GM18951 (cell line): Measurements from ENCODE around the gene EIF4G3.
"Not testable (repeated sequence)": the region's sequence is repeated elsewhere in the genome, so short reads cannot be mapped to it uniquely, and the experiment has no call there.

ENCODE experiments used
- POLR2A ChIP-seq: IDR thresholded peaks from 4 replicates; pipeline ENCODE4 v1.6.1; 2011; ENCODE audit warnings: mild to moderate bottlenecking; ENCODE audit not compliant: insufficient read length, insufficient read depth; ENCODE audit errors: extremely low read depth
- in situ Hi-C: fragments of 300-500 bp; cut with MboI; formaldehyde crosslinking; loops from one replicate; pipeline ENCODE4 v1.12.0; 2022; ENCODE audit warnings: low sequenced_read_pairs, mixed read lengths, inconsistent platforms; ENCODE audit not compliant: unreplicated experiment

The EIF4G3 gene

DNA sequence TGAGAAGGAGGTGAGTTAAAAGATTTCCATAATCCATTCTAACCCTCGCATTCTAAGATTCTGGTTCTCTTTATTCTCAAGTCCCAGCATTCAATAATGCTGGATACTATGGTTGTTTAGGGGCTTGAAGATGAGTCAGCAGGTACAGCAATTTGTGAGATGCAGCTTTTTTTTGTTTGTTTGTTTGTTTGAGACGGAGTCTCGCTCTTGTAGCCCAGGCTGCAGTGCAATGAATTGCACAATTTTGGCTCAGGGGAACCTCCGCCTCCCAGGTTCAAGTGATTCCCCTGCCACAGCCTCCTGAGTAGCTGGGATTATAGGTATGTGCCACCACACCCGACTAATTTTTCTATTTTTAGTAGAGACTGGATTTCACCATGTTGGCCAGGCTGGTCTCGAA, 23.3 kb downstream of the EIF4G3 start:
- in situ Hi-C loops, result no loop called here
- no peak for TF ChIP-seq POLR2A

DNA sequence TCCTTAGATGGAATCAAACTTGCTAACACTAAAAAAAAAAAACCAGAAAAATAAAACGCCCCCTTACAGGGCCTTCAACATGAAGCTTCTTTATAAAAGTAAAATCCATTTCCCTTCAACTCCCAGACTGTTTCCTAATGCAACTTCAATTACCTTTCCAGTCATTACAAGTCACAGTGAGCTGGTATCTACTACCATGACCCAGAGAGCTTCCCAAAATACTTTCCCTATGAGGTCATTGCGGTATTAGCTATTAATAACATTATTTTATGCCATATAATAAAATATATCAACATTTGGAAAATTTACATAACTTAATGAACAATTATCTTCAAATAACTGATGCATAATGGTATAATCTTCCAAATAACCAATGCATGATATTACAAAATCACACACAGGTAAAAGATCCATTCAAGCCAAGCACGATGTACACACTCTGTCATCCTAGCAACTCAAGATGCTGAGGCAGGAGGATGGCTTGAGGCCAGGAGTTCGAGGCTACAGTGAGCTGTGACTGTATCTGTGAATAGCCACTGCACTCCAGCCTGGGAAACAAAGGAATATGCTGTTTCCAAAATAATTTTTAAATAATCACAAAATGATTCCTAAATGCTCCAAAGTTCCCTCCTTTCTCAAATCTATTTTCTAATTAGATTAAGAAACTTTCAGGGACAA, 24.1 kb downstream of the EIF4G3 start:
- TF ChIP-seq POLR2A, result no peak
- in situ Hi-C loops, result no loop called here

DNA sequence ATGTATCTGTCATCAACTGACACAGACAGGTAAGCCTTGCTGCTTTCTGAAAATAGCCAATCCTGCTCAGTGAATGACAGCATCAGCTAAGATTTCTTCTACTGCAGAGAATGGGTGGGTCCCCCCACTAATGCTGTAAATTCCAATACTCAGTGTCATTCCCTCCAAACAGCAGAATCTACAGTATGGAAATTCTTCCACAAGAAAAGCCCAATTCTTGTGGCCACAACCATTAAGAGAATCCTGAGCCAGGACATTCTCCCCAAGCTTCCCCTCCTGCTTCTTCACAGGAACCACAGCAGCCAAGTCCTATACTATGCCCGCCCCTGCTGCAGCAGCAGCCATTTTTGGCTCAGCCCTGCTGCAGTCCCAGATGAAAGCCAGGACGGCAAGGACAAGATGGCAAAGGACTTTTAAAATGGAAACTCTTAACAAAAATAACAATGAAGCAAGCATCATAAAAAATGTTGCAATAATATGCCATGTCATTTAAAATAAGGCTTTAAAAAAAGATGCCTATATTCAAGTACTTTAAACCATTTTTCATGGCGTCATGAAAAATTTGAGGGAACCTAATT, 26.8 kb downstream of the EIF4G3 start:
- TF ChIP-seq POLR2A, result no peak

DNA sequence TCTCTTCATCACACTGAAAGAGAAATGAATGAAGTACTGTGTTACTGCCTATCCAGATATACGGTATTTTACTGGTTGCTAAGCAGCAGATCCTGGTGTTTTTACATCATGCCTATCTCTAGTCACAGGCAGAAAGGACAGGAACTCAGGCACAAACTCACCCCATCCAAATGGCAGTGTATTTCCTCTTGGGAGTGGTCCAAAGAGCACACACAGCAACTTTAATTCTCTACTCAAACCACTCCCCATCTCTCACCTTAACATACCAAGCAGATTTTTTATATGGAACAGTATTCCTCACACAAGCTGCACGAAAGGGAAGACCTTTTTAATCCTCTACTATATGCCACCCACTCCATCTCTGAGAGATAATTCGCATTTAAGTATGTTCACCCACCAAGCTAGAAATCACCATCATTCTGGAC, 27.3 kb downstream of the EIF4G3 start:
- in situ Hi-C loops, result no loop called here
- TF ChIP-seq POLR2A, result no peak

More for the DNA sequence above, 26.8 kb downstream of the EIF4G3 start:
- in situ Hi-C loops, result no loop called here

DNA sequence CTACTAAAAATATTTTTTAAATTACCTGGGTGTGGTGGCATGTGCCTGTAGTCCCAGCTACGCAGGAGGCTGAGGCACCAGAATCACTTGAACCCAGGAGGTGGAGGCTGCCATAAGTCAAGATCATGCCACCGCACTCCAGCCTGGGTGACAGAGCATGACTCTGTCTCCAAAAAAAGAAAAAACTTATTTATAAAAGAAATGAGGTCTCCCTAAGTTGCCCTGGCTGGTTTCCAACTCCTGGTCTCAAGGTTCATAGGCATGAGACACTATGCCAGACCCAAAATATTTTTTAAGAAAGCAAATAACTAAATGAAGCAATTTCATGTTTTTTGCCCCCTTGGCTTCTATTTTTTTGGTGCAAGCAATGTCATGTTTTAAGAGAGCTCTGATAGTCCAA, 32.9 kb downstream of the EIF4G3 start:
- in situ Hi-C loops, result no loop called here
- TF ChIP-seq POLR2A, result no peak

DNA sequence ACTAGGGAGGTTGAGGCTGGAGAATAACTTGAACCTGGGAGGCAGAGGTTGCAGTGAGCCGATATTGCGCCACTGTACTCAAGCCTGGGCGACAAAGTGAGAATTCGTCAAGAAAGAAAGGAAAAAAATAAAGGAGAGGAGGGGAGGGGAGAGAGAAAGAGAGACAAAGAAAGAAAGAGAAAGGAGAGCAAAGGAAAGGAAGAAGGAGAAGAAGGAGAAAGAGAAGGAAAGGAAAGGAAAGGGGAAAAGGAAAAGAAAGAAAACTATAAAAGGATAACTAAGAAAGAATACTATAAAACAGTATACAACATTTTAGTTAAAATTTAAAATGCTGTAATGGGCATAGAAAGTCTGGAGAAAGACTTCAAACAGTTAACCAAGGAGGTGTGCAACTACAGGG, 33.6 kb downstream of the EIF4G3 start:
- in situ Hi-C loops, result no loop called here
- TF ChIP-seq POLR2A, result no peak

DNA sequence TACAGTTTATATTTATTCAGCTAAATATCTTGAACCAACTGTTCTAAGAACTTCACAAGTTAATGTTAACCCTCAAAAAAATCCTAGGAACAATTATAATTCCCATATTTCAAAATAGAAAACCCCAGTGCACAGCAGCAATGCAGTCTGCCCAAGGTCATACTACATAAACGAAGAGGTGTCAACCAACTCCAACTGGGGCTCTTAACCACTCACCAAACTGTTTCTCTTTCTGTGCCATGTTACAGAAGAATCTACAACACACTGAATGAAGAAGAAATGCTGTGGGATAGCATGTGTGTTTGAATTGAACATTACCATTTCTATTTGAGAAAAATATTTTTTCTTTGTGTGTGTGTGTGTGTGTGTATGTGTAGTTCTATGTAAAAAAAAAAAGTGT, 35.7 kb downstream of the EIF4G3 start:
- in situ Hi-C loops, result no loop called here
- TF ChIP-seq POLR2A, result no peak

DNA sequence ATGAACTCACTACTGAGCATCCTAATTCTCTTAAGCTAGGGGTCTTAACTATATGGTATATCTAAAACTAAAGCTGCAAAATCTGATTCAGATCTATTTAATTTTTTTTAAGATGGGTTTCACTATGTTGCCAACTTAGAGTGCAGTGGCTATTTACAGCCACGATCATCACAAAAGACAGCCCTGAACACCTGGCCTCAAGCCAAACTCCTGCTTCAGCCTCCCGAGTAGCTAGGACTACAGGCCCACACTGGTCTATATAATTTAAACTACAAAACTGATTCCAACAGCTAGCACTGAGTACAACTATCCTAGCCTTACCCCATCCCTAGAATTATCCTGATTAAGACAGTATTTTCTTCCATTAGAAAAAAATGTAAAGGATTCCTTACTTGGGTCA, 37.1 kb downstream of the EIF4G3 start:
- TF ChIP-seq POLR2A, result no peak
- in situ Hi-C loops, result no loop called here

DNA sequence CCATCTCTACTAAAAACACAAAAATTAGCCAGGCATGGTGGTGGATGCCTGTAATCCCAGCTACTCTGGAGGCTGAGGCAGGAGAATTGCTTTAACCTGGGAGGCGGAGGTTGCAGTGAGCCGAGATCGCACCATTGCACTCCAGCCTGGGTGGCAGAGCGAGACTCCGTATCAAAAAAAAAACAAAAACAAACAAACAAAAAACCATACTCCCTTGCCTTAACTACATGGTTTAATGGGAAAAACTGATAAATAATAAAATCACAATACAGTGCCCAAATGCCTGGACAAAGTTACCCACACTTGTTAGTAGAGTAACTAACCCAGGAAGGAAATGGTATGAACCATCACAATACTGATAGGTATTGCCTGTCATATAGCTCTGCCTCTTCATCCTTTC, 40.4 kb downstream of the EIF4G3 start:
- in situ Hi-C loops, result not testable (repeated sequence)

DNA sequence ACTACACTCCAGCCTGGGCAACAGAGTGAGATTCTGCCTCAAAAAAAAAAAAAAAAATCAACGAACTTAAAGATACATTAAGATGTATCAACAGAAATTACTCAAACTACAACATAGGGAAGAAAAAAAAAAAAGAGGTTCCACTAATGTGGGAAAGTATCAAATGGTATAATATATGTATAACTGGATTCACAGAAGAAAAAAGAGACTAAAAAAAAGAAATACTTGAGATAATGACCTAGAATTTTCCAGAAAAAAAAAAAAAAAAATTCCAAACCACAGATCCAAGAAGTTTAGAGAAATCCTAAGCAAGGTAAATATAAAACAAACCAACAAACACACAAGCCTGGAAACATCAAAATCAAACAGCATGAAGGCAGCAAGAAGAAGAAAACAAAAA, 45.5 kb downstream of the EIF4G3 start:
- TF ChIP-seq POLR2A, result no peak
- in situ Hi-C loops, result no loop called here

DNA sequence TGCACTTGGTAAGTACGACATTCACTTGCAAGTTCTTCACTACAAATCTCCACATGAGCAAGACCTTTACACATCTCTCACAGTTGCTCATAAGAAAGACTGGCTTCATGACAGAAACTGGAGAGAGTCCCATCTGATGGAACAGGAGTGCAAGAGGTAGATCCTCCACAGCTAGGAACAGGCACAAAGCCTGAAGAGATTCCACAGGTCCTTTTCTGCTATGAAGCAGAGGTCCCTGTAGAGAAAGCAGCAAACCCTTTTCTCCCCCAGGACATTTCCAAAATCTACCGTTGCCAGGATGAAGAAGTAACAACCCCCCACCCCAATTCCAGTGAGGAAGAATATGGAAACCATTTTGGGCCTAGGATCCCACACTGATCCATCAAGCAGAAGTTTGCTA, 47.3 kb downstream of the EIF4G3 start:
- in situ Hi-C loops, result no loop called here

DNA sequence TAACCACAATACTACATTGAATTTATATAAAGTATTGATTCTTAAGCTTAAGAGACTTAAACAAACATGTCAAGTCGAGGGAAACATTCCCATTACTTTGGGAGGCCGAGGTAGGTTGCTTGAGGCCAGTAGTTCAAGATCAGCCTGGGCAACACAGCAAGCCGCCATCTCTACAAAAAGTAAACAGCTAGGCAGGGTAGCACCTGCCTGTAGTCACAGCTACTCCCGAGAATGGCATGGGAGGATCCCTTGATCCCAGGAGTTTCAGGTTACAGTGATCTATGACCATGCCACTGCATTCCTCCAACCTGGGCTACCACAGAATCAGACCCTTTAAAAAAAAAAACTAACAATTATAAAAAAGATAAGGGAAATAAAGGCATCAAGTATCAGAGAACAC, 50.4 kb downstream of the EIF4G3 start:
- TF ChIP-seq POLR2A, result no peak
- in situ Hi-C loops, result no loop called here

More for the DNA sequence above, 47.3 kb downstream of the EIF4G3 start:
- no peak for TF ChIP-seq POLR2A

DNA sequence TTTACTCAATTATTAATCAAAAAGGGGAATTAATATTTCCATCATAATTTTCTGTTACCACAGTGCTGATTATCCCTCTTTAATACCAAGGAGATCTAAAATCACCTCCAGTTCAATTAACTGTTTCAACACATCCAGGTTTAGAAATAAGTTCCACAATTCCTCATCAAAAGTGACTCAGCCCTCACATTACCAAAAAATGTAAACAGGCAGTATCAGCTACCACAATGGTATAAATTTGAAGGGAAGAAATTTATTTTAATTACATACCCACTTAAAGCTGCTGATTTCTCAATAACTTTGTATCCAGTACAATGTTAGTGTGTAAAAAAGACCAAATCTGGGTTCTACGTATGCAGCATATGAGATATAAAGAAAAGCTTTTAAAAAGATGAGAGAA, 51.9 kb downstream of the EIF4G3 start:
- TF ChIP-seq POLR2A, result no peak
- in situ Hi-C loops, result no loop called here

DNA sequence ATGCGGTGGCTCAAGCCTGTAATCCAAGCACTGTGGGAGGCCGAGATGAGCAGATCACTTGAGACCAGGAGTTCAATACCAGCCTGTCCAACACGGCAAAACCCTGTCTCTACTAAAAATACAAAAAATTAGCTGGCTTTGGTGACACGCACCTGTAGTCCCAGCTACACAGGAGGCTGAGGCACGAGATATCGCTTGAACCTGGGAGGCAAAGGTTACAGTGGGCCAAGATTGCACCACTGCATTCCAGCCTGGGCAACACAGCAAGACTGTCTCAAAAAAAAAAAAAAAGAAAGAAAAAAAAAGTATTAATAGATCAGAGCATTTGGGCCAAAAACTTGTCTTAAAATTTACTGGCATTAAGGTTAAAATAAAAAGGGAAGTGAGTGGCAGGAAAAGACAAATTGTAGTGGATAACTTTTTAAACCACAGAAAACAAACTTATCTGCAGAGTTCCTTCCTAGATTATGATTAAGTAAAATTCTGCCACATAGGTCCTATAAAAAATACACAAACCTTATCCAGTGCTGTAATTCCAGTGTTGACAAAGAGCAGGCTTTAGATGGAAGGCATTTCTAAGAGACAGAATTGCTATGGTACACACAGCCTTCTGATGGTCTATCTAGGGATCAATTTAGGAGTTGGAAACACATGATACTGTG, 53.3 kb downstream of the EIF4G3 start:
- in situ Hi-C loops, result no loop called here
- no peak for TF ChIP-seq POLR2A
